Natural killer cell (primary cell): ENCODE data around the gene TSPAN18. TPM values are rescaled to one million over a fixed set of nuclear protein-coding genes. Genes with fewer than 3 reads are reported as not detected.

Experiments used
- ATAC-seq, 3 donors: fragments of 150-1000 bp in 2 of 3; fragments of 200-7000 bp in 1 of 3; cut with Tn5 transposase; 1 replicate in 1 of 3; 2 replicates in 2 of 3; pipeline ENCODE4 v1.10.0; 2021; ENCODE audit warnings: mild to moderate bottlenecking in 2 of 3, moderate library complexity in 2 of 3
- DNase-seq, 2 donors: peaks; one replicate each; pipeline versions ENCODE4 v3.0.0 to v3.0.0-alpha.2; 2013 to 2021; ENCODE audit warnings: mixed read lengths in 1 of 2
- H3K27ac ChIP-seq: one replicate; pipeline ENCODE4 v1.5.1; 2013; ENCODE audit warnings: mild to moderate bottlenecking, low read length
- H3K27me3 ChIP-seq: one replicate; pipeline ENCODE4 v1.6.1; 2013; ENCODE audit warnings: low read length; ENCODE audit not compliant: control insufficient read depth, insufficient read depth
- H3K36me3 ChIP-seq: one replicate; pipeline ENCODE4 v1.6.1; 2013; ENCODE audit warnings: low read length; ENCODE audit not compliant: control insufficient read depth, insufficient read depth
- H3K4me1 ChIP-seq: one replicate; pipeline ENCODE4 v1.6.1; 2013; ENCODE audit warnings: low read length; ENCODE audit not compliant: control insufficient read depth, insufficient read depth
- H3K4me3 ChIP-seq: one replicate; pipeline ENCODE4 v1.5.1; 2013; ENCODE audit warnings: low read length
- H3K9me3 ChIP-seq: one replicate; pipeline ENCODE4 v1.6.1; 2013; ENCODE audit warnings: low read length; ENCODE audit not compliant: control insufficient read depth, insufficient read depth
- H3K27ac Mint-ChIP-seq, 2 donors: one replicate each; pipeline ENCODE4 v1.8.0; 2022; ENCODE audit warnings: mild to moderate bottlenecking in 2 of 2, mixed read lengths in 2 of 2, moderate library complexity in 1 of 2
- H3K27me3 Mint-ChIP-seq, 2 donors: one replicate each; pipeline ENCODE4 v1.8.0; 2022; ENCODE audit warnings: low read depth in 2 of 2, mixed read lengths in 2 of 2
- H3K36me3 Mint-ChIP-seq: one replicate; pipeline ENCODE4 v1.8.0; 2022; ENCODE audit warnings: mixed read lengths
- H3K4me1 Mint-ChIP-seq, 2 donors: one replicate each; pipeline ENCODE4 v1.8.0; 2022; ENCODE audit warnings: mixed read lengths in 2 of 2
- H3K4me3 Mint-ChIP-seq: one replicate; pipeline ENCODE4 v1.8.0; 2022; ENCODE audit warnings: mild to moderate bottlenecking, moderate library complexity, mixed read lengths
- H3K9me3 Mint-ChIP-seq, 2 donors: one replicate each; pipeline ENCODE4 v1.8.0; 2022; ENCODE audit warnings: mixed read lengths in 2 of 2
- CTCF ChIP-seq: fragments of 200-600 bp; IDR thresholded peaks from one replicate; pipeline ENCODE4 v1.8.0; 2022; ENCODE audit warnings: antibody characterized with exemption
- WGBS: methylation state at CpG from one replicate; pipeline ENCODE4 v1.1.7; 2013; ENCODE audit warnings: missing lambda C conversion rate; ENCODE audit not compliant: insufficient coverage; 5-methylcytosine and 5-hydroxymethylcytosine counted together
- intact Hi-C: fragments of 100-400 bp; cut with micrococcal nuclease; formaldehyde crosslinking; loops from one replicate; pipeline ENCODE4 v1.14.2; 2022
- total RNA-seq, 4 donors: library from RNA; stranded (reverse); fragments of 120-200 nt in 1 of 4; gene quantifications; one replicate each; pipeline versions ENCODE4 v1.2.3 to v1.2.4, GENCODE V29; 2013 to 2022

The TSPAN18 gene
- total RNA-seq, 3 donors from 2014 or later (not counting 1 experiment from before 2014, with no cell fraction given): 1.9 to 2.4 (median 2.3) TPM

DNA sequence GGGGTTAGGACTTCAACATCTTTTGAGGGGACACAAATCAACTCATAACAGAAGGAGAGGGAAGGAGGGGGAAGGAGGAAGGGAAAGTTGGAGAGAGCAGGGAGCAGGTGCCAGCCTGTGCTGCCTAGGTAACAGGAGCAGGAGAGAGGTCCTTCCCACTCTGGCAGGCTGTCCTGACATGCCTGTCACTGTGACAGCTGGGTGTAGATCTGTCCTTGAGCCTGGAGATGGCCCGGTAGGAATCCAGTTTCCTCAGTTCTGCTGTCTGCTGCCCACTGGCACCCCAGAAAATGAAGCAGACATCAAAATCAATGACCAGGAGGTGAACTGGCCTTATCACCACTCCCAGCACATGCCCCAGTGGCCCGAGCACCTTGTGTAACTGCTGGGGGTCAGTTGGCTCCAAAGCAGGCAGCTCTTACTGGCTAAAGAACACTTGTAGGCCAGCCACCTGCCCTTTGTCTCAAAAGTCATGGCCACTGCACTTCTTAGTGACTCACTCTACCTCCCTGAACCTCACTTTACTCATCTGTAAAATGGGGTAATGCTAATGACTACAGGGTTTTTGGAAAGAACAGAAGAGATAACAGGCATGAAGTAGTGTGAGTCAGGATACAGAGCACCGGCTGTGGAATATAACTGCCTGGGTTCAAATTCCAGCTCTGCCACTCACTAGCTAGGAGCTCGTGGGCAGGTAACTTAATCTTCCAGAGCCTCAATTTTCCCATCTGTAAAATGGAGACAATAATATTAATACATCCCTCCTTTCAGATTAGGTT is 8.0 kb upstream of the TSPAN18 start:
- no peaks in the 10 kb centered on the region for H3K9me3 Mint-ChIP-seq
- no peaks in the 10 kb centered on the region for H3K4me1 Mint-ChIP-seq
- H3K4me3 Mint-ChIP-seq: no peak overlapping the region
- no peak for TF ChIP-seq CTCF
- no peak overlapping the region for H3K4me3 ChIP-seq
- no peaks in the 10 kb centered on the region for H3K9me3 ChIP-seq
- no peak overlapping the region for H3K27ac ChIP-seq
- H3K36me3 Mint-ChIP-seq: no peaks in the 10 kb centered on the region
- H3K36me3 ChIP-seq: no peaks in the 10 kb centered on the region
- 84% methylated on average over 3 of the region's 4 CpGs for WGBS
- ATAC-seq (no peak), DNase-seq (no peak)
- H3K27me3 Mint-ChIP-seq: peaks cover 17 to 24% of the 10 kb centered on the region in 2 donors
- intact Hi-C loops: no loop called here
- no peaks in the 10 kb centered on the region for H3K4me1 ChIP-seq
- H3K27ac Mint-ChIP-seq: no peak overlapping the region
- no peaks in the 10 kb centered on the region for H3K27me3 ChIP-seq

DNA sequence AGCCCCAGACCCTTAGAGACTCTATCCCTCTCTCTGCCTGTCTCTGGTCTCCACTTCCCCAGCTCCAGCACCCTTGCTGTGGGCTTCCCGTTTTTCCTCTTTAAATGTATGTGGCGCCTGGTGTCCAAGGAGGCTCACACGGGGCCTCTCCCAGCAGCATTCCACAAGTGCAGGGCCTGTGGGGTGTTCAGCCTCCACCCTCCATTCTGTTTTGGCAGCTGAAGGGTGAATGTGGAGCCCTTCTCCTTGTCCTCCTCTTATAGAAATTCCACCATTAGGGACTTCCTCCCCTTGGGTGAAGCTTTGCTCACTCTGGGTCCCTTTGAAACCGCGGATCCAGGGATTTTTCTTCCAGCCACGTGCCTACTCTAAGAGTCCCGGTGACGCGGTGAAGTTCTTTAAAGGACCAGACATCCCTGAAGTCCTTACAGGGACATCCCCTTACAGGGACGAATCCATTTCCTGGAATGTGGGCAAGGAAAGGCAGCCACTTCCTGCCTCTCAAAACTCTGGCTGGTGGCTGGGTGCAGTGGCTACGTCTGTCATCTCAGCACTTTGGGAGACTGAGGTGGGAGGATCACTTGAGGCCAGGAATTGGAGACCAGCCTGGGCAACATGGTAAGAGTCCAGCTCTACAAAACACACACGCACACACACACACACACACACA is 1.6 kb upstream of the TSPAN18 start:
- H3K36me3 ChIP-seq: no peaks in the 10 kb centered on the region
- ATAC-seq: no peak
- no peaks in the 10 kb centered on the region for H3K9me3 ChIP-seq
- H3K4me3 ChIP-seq: no peak overlapping the region
- Mint-ChIP-seq H3K4me1 (peaks cover 5 to 15% of the 10 kb centered on the region in 2 donors), H3K9me3 (no peaks in the 10 kb centered on the region), H3K27me3 (peaks cover 37 to 46% of the 10 kb centered on the region in 2 donors), H3K27ac (no peak overlapping the region), H3K36me3 (no peaks in the 10 kb centered on the region), H3K4me3 (no peak overlapping the region)
- no peak for TF ChIP-seq CTCF
- intact Hi-C loops: no loop called here
- 83% methylated on average over 12 of the region's 12 CpGs for WGBS
- no peak overlapping the region for H3K27ac ChIP-seq
- DNase-seq: peak in 1 of 2 donors; percentile 22
- peaks cover 25% of the 10 kb centered on the region for H3K4me1 ChIP-seq
- peaks cover 11% of the 10 kb centered on the region for H3K27me3 ChIP-seq

- 73% methylated on average over 10 of the region's 10 CpGs for WGBS
- H3K4me3 ChIP-seq: no peak overlapping the region
These were observed 942 bp upstream of the TSPAN18 start for GRCh38 chr11:44725757-44726282.

More at GRCh38 chr11:44725757-44726282, 942 bp upstream of the TSPAN18 start:
- Mint-ChIP-seq H3K36me3 (no peaks in the 10 kb centered on the region), H3K9me3 (no peaks in the 10 kb centered on the region), H3K4me1 (peaks cover 5 to 15% of the 10 kb centered on the region in 2 donors), H3K27me3 (peaks cover 37 to 46% of the 10 kb centered on the region in 2 donors), H3K4me3 (peak overlapping the region; percentile 74), H3K27ac (peak overlapping the region in 1 of 2 donors; percentile 53)
- Histone ChIP-seq H3K9me3 (no peaks in the 10 kb centered on the region), H3K27ac (no peak overlapping the region), H3K4me1 (peaks cover 25% of the 10 kb centered on the region), H3K36me3 (no peaks in the 10 kb centered on the region), H3K27me3 (peaks cover 11% of the 10 kb centered on the region)
- TF ChIP-seq CTCF: no peak
- DNase-seq (no peak), ATAC-seq (no peak)
- intact Hi-C loops: no loop called here
